Spinal cord (tissue), 10 donors: ENCODE data around the gene ZDHHC9. TPM values are rescaled to one million over a fixed set of nuclear protein-coding genes. Genes with fewer than 3 reads are reported as not detected.

Source experiments
- DNase-seq, 6 donors: peaks; one replicate each; pipeline versions ENCODE4 v3.0.0 to v3.0.0-alpha.2; 2013 to 2015; ENCODE audit warnings: low spot score in 6 of 6, low read depth in 4 of 6
- H3K27ac ChIP-seq: one replicate; pipeline ENCODE4 v1.5.1; 2013; ENCODE audit warnings: low read depth, low read length, control low read depth
- H3K27me3 ChIP-seq: one replicate; pipeline ENCODE4 v1.6.1; 2013; ENCODE audit warnings: low read length; ENCODE audit not compliant: control insufficient read depth, insufficient read depth
- H3K36me3 ChIP-seq: one replicate; pipeline ENCODE4 v1.6.1; 2013; ENCODE audit warnings: low read length; ENCODE audit not compliant: control insufficient read depth, insufficient read depth
- H3K4me1 ChIP-seq: one replicate; pipeline ENCODE4 v1.6.1; 2013; ENCODE audit warnings: low read length; ENCODE audit not compliant: control insufficient read depth, insufficient read depth
- H3K4me3 ChIP-seq: one replicate; pipeline ENCODE4 v1.5.1; 2013; ENCODE audit warnings: low read depth, low read length, control low read depth
- H3K9me3 ChIP-seq: one replicate; pipeline ENCODE4 v1.6.1; 2013; ENCODE audit warnings: low read length; ENCODE audit not compliant: control insufficient read depth, insufficient read depth
- WGBS: methylation state at CpG from one replicate; pipeline ENCODE4 v1.1.5; 2013; ENCODE audit warnings: missing lambda C conversion rate; ENCODE audit not compliant: insufficient coverage; 5-methylcytosine and 5-hydroxymethylcytosine counted together
- polyA plus RNA-seq, 2 donors: library from polyadenylated mRNA; unstranded; fragments of 120-200 nt; gene quantifications; one replicate each; pipeline ENCODE4 v1.2.1, GENCODE V29; 2013; ENCODE audit not compliant: insufficient read length in 2 of 2
- total RNA-seq, 2 donors: library from RNA; depleted of rRNA in 1 of 2; stranded (reverse); fragments of 120-200 nt in 1 of 2; fragments of >200 nt in 1 of 2; gene quantifications; one replicate each; pipeline versions ENCODE4 v1.2.3 to v1.2.4, GENCODE V29; 2013 to 2014
- donor health status: healthy.

Gene ZDHHC9
- total and polyA plus RNA-seq, 4 donors, result 36.4 to 96.7 (median 79.3) TPM

DNA sequence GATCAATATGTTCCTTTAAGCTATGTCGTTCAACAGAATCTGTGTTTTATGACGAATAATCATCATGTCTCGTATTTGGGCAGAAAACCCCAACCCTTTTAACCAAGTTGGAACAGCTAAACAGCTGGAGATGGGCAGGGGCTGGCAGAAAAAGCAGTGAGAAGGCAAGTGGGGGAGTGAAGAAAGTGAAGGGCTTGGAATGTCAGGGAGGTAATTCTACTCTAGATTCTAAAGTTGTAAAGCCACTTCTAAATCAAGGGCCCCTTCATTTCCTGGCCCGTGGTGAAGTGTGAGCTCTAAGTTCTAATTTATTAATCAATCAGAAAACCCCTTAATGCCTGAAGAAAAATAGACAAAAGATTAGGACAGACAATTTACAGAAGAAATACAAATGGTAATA lies 43.5 kb downstream of the ZDHHC9 start:
- H3K9me3 ChIP-seq, result no peaks in the 10 kb centered on the region
- peaks cover 3% of the 10 kb centered on the region for H3K27me3 ChIP-seq
- no peak for DNase-seq
- H3K4me1 ChIP-seq, result no peaks in the 10 kb centered on the region
- no CpG with 5 or more reads among the region's 4 CpGs for WGBS
- peaks cover 5% of the 10 kb centered on the region for H3K36me3 ChIP-seq
- no peak overlapping the region for H3K4me3 ChIP-seq
- no peak overlapping the region for H3K27ac ChIP-seq

- WGBS, result 59% methylated on average over 2 of the region's 5 CpGs
- no peaks in the 10 kb centered on the region for H3K9me3 ChIP-seq
Measured at GRCh38 chrX:129798888-129799287, 44.8 kb downstream of the ZDHHC9 start.

DNA sequence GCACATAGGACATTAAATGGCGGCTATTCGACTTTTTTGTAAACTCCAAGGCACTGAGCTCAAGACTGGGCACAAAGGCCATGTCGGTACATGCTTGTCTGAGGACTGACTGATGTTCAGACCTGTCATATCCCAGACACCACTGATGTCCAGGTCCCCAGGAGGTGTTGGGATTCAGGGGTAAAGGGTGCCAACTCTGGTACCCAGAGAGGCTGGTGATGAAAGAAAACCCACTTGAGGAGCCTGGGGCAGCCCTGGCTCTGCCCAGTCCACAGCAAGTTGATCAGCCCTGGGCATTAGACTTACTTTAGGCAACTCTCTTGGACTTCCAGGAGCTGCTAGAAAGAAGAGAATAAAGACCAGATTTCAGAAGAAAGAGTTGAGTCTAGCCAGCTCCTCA lies 45.2 kb downstream of the ZDHHC9 start:
- H3K27ac ChIP-seq, result no peak overlapping the region
- no peaks in the 10 kb centered on the region for H3K4me1 ChIP-seq
- H3K4me3 ChIP-seq, result no peak overlapping the region
- no peaks in the 10 kb centered on the region for H3K9me3 ChIP-seq
- 83% methylated on average over 3 of the region's 3 CpGs for WGBS
- H3K36me3 ChIP-seq, result peaks cover 5% of the 10 kb centered on the region
- no peak for DNase-seq
- H3K27me3 ChIP-seq, result peaks cover 3% of the 10 kb centered on the region

More at GRCh38 chrX:129798888-129799287, 44.8 kb downstream of the ZDHHC9 start:
- DNase-seq, result no peak
- Histone ChIP-seq H3K27ac (no peak overlapping the region), H3K4me1 (no peaks in the 10 kb centered on the region), H3K4me3 (no peak overlapping the region), H3K36me3 (peaks cover under 1% of the 10 kb centered on the region), H3K27me3 (peaks cover 6% of the 10 kb centered on the region)

GRCh38 chrX:129797251-129797906 lies 46.3 kb downstream of the ZDHHC9 start:
- Histone ChIP-seq H3K36me3 (peaks cover 6% of the 10 kb centered on the region), H3K27me3 (peaks cover 3% of the 10 kb centered on the region), H3K27ac (no peak overlapping the region), H3K4me3 (no peak overlapping the region), H3K4me1 (peaks cover 3% of the 10 kb centered on the region), H3K9me3 (no peaks in the 10 kb centered on the region)
- DNase-seq, result no peak
- 72% methylated on average over 4 of the region's 4 CpGs for WGBS

DNA sequence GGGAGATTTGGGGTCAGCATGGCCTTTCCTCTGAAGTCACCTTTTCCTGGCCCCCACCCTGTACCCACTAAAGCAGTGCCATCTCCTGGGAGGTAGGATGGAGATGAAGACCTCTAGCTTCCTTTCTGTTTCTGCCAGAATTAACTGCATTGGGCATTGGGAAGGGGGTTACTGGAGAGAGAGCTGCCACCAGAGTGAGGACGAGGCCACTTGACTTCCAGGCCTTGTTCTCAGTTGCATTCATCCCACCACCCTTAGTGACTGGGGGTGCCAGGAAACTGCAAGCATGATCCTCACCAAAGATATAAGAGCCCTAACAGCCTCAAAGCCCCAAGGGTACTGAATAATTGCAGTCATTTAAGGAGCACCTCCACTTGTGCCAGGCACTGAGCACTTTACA lies 48.1 kb downstream of the ZDHHC9 start:
- Histone ChIP-seq H3K4me3 (no peak overlapping the region), H3K4me1 (peaks cover 8% of the 10 kb centered on the region), H3K27me3 (peaks cover 3% of the 10 kb centered on the region), H3K27ac (no peak overlapping the region), H3K9me3 (no peaks in the 10 kb centered on the region), H3K36me3 (peaks cover 6% of the 10 kb centered on the region)
- no peak for DNase-seq
- WGBS, result 60% methylated on average over 1 of the region's 1 CpG

- no peaks in the 10 kb centered on the region for H3K9me3 ChIP-seq
- H3K36me3 ChIP-seq, result peaks cover 6% of the 10 kb centered on the region
- no peak overlapping the region for H3K4me3 ChIP-seq
- no peak for DNase-seq
- H3K27ac ChIP-seq, result no peak overlapping the region
- H3K4me1 ChIP-seq, result peaks cover 8% of the 10 kb centered on the region
- peaks cover 3% of the 10 kb centered on the region for H3K27me3 ChIP-seq
- WGBS, result 73% methylated on average over 20 of the region's 20 CpGs
Measured at GRCh38 chrX:129793604-129794191, 50.0 kb downstream of the ZDHHC9 start.

DNA sequence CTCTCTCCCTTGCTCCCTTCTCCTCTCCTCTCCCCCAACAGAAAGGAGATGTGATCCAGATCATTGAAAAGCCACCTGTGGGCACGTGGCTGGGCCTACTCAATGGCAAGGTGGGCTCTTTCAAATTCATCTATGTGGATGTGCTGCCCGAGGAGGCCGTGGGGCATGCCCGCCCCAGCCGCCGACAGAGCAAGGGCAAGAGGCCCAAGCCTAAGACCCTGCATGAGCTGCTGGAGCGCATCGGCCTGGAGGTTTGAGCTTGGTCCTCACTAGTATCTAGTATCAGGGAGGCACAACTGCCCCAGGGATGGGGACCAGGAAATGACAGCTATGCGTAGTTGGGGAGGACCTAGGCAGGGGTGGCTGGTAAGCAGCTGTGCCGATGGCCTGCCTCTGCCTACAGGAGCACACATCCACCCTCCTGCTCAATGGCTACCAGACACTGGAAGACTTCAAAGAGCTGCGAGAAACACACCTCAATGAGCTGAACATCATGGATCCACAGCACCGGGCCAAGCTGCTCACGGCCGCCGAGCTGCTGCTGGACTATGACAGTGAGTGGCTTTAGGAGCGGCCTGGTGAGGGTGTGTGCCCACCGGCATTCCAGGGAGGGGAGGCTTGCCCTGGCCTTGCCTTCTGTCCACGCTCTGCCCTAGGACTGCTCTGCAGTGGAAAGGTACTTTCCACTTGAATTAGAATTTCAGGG lies 50.9 kb downstream of the ZDHHC9 start:
- peaks cover 3% of the 10 kb centered on the region for H3K27me3 ChIP-seq
- peaks cover 8% of the 10 kb centered on the region for H3K4me1 ChIP-seq
- H3K4me3 ChIP-seq, result no peak overlapping the region
- WGBS, result 86% methylated on average over 16 of the region's 18 CpGs
- H3K27ac ChIP-seq, result no peak overlapping the region
- peaks cover 6% of the 10 kb centered on the region for H3K36me3 ChIP-seq
- DNase-seq, result no peak
- no peaks in the 10 kb centered on the region for H3K9me3 ChIP-seq

- 78% methylated on average over 11 of the region's 11 CpGs for WGBS
- Histone ChIP-seq H3K9me3 (no peaks in the 10 kb centered on the region), H3K4me1 (peaks cover 8% of the 10 kb centered on the region), H3K27ac (no peak overlapping the region), H3K27me3 (peaks cover 3% of the 10 kb centered on the region), H3K4me3 (no peak overlapping the region), H3K36me3 (peaks cover 6% of the 10 kb centered on the region)
- peak in 1 of 6 donors; percentile 25 for DNase-seq
Measured at GRCh38 chrX:129791961-129792570, 51.6 kb downstream of the ZDHHC9 start.

- DNase-seq, result no peak
- H3K4me3 ChIP-seq, result no peak overlapping the region
- peaks cover 3% of the 10 kb centered on the region for H3K27me3 ChIP-seq
- no peaks in the 10 kb centered on the region for H3K9me3 ChIP-seq
- H3K4me1 ChIP-seq, result peaks cover 8% of the 10 kb centered on the region
- H3K36me3 ChIP-seq, result peaks cover 6% of the 10 kb centered on the region
- no peak overlapping the region for H3K27ac ChIP-seq
- WGBS, result 63% methylated on average over 8 of the region's 8 CpGs
Measured at GRCh38 chrX:129791336-129791735, 52.4 kb downstream of the ZDHHC9 start.
